ENCODE data around the gene CCDC92.

Gene CCDC92

DNA sequence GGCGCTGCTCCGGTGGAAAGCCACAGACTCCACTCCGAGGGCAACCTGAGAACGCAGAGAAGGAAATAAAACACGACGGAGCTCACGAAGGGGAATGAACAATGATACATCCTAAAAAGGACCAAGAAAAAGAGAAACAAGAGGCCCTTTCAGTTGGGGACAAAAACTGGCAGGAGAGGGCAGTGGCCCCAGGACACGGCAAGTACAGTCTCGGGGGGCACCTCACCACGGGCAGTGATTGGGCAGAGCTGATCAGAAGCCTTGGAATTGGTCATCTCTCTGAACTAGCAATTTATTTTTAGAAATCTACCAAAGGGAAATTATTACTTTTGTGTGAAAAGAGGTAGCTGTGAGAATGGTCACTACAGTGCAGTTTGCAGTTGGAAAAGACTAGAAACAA, 27.9 kb downstream of the CCDC92 start:
- no peak for ATAC-seq
- TF ChIP-seq, protein P1, sequence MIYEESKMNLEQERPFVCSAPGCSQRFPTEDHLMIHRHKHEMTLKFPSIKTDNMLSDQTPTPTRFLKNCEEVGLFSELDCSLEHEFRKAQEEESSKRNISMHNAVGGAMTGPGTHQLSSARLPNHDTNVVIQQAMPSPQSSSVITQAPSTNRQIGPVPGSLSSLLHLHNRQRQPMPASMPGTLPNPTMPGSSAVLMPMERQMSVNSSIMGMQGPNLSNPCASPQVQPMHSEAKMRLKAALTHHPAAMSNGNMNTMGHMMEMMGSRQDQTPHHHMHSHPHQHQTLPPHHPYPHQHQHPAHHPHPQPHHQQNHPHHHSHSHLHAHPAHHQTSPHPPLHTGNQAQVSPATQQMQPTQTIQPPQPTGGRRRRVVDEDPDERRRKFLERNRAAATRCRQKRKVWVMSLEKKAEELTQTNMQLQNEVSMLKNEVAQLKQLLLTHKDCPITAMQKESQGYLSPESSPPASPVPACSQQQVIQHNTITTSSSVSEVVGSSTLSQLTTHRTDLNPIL (CRISPR knock-in tag; IDR thresholded peaks at IDR 0.05; ENCODE audit: low read depth): no peak
- TF ChIP-seq TCF4 (CRISPR knock-in tag; IDR thresholded peaks at IDR 0.05; ENCODE audit: borderline replicate concordance): no peak
- no peak for TF ChIP-seq ZNF565 (CRISPR knock-in tag; conservative IDR thresholded peaks at IDR 0.05; ENCODE audit: low read depth)
- TF ChIP-seq ZNF8 (CRISPR knock-in tag; IDR thresholded peaks at IDR 0.05): no peak
- TF ChIP-seq ZC3H10 (CRISPR knock-in tag; IDR thresholded peaks at IDR 0.05): no peak
- TF ChIP-seq ISL1 (CRISPR knock-in tag; IDR thresholded peaks at IDR 0.05): no peak
- no peak for TF ChIP-seq ARNTL (CRISPR knock-in tag; IDR thresholded peaks at IDR 0.05; ENCODE audit: borderline replicate concordance, low read depth)
- no peak for TF ChIP-seq ZFP3 (CRISPR knock-in tag; IDR thresholded peaks at IDR 0.05)
- TF ChIP-seq TOX (CRISPR knock-in tag; IDR thresholded peaks at IDR 0.05; ENCODE audit: borderline replicate concordance): no peak
- TF ChIP-seq ZNF70 (CRISPR knock-in tag; IDR thresholded peaks at IDR 0.05): no peak
- TF ChIP-seq CSDC2 (CRISPR knock-in tag; IDR thresholded peaks at IDR 0.05): no peak
- TF ChIP-seq ESRRG (CRISPR knock-in tag; IDR thresholded peaks at IDR 0.05): no peak
- TF ChIP-seq, protein P2, sequence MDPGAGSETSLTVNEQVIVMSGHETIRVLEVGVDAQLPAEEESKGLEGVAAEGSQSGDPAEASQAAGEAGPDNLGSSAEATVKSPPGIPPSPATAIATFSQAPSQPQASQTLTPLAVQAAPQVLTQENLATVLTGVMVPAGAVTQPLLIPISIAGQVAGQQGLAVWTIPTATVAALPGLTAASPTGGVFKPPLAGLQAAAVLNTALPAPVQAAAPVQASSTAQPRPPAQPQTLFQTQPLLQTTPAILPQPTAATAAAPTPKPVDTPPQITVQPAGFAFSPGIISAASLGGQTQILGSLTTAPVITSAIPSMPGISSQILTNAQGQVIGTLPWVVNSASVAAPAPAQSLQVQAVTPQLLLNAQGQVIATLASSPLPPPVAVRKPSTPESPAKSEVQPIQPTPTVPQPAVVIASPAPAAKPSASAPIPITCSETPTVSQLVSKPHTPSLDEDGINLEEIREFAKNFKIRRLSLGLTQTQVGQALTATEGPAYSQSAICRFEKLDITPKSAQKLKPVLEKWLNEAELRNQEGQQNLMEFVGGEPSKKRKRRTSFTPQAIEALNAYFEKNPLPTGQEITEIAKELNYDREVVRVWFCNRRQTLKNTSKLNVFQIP (CRISPR knock-in tag; IDR thresholded peaks at IDR 0.05; ENCODE audit: borderline replicate concordance, low read depth): no peak
- TF ChIP-seq, protein P3, sequence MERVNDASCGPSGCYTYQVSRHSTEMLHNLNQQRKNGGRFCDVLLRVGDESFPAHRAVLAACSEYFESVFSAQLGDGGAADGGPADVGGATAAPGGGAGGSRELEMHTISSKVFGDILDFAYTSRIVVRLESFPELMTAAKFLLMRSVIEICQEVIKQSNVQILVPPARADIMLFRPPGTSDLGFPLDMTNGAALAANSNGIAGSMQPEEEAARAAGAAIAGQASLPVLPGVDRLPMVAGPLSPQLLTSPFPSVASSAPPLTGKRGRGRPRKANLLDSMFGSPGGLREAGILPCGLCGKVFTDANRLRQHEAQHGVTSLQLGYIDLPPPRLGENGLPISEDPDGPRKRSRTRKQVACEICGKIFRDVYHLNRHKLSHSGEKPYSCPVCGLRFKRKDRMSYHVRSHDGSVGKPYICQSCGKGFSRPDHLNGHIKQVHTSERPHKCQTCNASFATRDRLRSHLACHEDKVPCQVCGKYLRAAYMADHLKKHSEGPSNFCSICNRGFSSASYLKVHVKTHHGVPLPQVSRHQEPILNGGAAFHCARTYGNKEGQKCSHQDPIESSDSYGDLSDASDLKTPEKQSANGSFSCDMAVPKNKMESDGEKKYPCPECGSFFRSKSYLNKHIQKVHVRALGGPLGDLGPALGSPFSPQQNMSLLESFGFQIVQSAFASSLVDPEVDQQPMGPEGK (CRISPR knock-in tag; IDR thresholded peaks at IDR 0.05; ENCODE audit: borderline replicate concordance): no peak
- TF ChIP-seq BACH2 (CRISPR knock-in tag; IDR thresholded peaks at IDR 0.05; ENCODE audit: borderline replicate concordance): no peak
- TF ChIP-seq OSR1 (CRISPR knock-in tag; IDR thresholded peaks at IDR 0.05): no peak
- no peak for TF ChIP-seq SNAI2 (CRISPR knock-in tag; IDR thresholded peaks at IDR 0.05)
- TF ChIP-seq, protein P4, sequence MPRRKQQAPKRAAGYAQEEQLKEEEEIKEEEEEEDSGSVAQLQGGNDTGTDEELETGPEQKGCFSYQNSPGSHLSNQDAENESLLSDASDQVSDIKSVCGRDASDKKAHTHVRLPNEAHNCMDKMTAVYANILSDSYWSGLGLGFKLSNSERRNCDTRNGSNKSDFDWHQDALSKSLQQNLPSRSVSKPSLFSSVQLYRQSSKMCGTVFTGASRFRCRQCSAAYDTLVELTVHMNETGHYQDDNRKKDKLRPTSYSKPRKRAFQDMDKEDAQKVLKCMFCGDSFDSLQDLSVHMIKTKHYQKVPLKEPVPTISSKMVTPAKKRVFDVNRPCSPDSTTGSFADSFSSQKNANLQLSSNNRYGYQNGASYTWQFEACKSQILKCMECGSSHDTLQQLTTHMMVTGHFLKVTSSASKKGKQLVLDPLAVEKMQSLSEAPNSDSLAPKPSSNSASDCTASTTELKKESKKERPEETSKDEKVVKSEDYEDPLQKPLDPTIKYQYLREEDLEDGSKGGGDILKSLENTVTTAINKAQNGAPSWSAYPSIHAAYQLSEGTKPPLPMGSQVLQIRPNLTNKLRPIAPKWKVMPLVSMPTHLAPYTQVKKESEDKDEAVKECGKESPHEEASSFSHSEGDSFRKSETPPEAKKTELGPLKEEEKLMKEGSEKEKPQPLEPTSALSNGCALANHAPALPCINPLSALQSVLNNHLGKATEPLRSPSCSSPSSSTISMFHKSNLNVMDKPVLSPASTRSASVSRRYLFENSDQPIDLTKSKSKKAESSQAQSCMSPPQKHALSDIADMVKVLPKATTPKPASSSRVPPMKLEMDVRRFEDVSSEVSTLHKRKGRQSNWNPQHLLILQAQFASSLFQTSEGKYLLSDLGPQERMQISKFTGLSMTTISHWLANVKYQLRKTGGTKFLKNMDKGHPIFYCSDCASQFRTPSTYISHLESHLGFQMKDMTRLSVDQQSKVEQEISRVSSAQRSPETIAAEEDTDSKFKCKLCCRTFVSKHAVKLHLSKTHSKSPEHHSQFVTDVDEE (CRISPR knock-in tag; IDR thresholded peaks at IDR 0.05): no peak
- no peak for TF ChIP-seq PPARA (CRISPR knock-in tag; IDR thresholded peaks at IDR 0.05; ENCODE audit: borderline replicate concordance)
- TF ChIP-seq GLIS3 (CRISPR knock-in tag; IDR thresholded peaks at IDR 0.05): no peak

DNA sequence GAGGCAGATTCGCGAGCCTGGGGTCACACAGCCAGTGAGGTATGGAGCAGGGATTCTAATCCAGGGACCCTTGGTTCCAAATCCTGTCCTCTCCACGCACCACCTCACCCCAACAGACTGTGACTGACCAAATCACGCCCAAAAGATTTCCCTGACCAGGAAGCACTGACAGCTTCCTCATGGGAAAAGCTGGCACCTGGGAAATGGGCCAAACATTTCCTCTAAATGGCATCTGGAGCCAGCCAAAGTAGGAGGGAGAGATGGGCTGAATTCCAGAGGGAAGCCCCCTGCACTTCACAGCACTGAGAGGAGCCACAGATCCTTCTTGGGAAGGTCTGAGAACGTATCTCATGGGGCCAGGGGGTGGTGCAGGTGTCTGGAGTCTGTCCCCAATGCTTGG, 28.8 kb downstream of the CCDC92 start:
- ATAC-seq: no peak
- TF ChIP-seq ESRRG (CRISPR knock-in tag; IDR thresholded peaks at IDR 0.05) (no peak), ZC3H10 (CRISPR knock-in tag; IDR thresholded peaks at IDR 0.05) (no peak), SNAI2 (CRISPR knock-in tag; IDR thresholded peaks at IDR 0.05) (no peak), ZNF8 (CRISPR knock-in tag; IDR thresholded peaks at IDR 0.05) (no peak), BACH2 (CRISPR knock-in tag; IDR thresholded peaks at IDR 0.05; ENCODE audit: borderline replicate concordance) (no peak), ISL1 (CRISPR knock-in tag; IDR thresholded peaks at IDR 0.05) (no peak), ZNF70 (CRISPR knock-in tag; IDR thresholded peaks at IDR 0.05) (no peak), TCF4 (CRISPR knock-in tag; IDR thresholded peaks at IDR 0.05; ENCODE audit: borderline replicate concordance) (no peak), ZNF565 (CRISPR knock-in tag; conservative IDR thresholded peaks at IDR 0.05; ENCODE audit: low read depth) (no peak), RARB (CRISPR knock-in tag; IDR thresholded peaks at IDR 0.05) (no peak), ZFP30 (CRISPR knock-in tag; IDR thresholded peaks at IDR 0.05) (no peak), ZFP3 (CRISPR knock-in tag; IDR thresholded peaks at IDR 0.05) (no peak), OSR1 (CRISPR knock-in tag; IDR thresholded peaks at IDR 0.05) (no peak), GLIS3 (CRISPR knock-in tag; IDR thresholded peaks at IDR 0.05) (no peak), TOX (CRISPR knock-in tag; IDR thresholded peaks at IDR 0.05; ENCODE audit: borderline replicate concordance) (no peak)
- TF ChIP-seq, protein P1 (CRISPR knock-in tag; IDR thresholded peaks at IDR 0.05; ENCODE audit: low read depth): no peak
- TF ChIP-seq, protein P5, sequence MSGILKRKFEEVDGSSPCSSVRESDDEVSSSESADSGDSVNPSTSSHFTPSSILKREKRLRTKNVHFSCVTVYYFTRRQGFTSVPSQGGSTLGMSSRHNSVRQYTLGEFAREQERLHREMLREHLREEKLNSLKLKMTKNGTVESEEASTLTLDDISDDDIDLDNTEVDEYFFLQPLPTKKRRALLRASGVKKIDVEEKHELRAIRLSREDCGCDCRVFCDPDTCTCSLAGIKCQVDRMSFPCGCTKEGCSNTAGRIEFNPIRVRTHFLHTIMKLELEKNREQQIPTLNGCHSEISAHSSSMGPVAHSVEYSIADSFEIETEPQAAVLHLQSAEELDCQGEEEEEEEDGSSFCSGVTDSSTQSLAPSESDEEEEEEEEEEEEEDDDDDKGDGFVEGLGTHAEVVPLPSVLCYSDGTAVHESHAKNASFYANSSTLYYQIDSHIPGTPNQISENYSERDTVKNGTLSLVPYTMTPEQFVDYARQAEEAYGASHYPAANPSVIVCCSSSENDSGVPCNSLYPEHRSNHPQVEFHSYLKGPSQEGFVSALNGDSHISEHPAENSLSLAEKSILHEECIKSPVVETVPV (CRISPR knock-in tag; IDR thresholded peaks at IDR 0.05): no peak
- TF ChIP-seq, protein P2 (CRISPR knock-in tag; IDR thresholded peaks at IDR 0.05; ENCODE audit: borderline replicate concordance, low read depth): no peak
- TF ChIP-seq, protein P4 (CRISPR knock-in tag; IDR thresholded peaks at IDR 0.05): no peak
